ENCODE results near the gene GNG7.
"Not testable (repeated sequence)": the region's sequence is repeated elsewhere in the genome, so short reads cannot be mapped to it uniquely, and the experiment has no call there.

GNG7 gene

GRCh38 chr19:2711172-2711874 lies 8.8 kb upstream of the GNG7 start:
- no peak for DNase-seq

- no peak for DNase-seq
Observed at GRCh38 chr19:2706251-2706650, 3.8 kb upstream of the GNG7 start.

GRCh38 chr19:2703691-2704216 lies 1.3 kb upstream of the GNG7 start:
- DNase-seq: no peak

GRCh38 chr19:2703077-2703437 lies 563 bp upstream of the GNG7 start:
- DNase-seq: no peak

- DNase-seq: no peak
Observed at GRCh38 chr19:2701361-2702169, 929 bp downstream of the GNG7 start.

- no peak for DNase-seq
Observed at GRCh38 chr19:2700660-2701360, 1.7 kb downstream of the GNG7 start.

- no peak for DNase-seq
Observed at GRCh38 chr19:2699413-2700140, 2.9 kb downstream of the GNG7 start.

- DNase-seq: no peak
Observed at GRCh38 chr19:2694196-2694595, 8.3 kb downstream of the GNG7 start.

- no peak for DNase-seq
Observed at GRCh38 chr19:2693492-2694160, 8.9 kb downstream of the GNG7 start.

GRCh38 chr19:2691951-2692350 lies 10.5 kb downstream of the GNG7 start:
- no peak for DNase-seq

GRCh38 chr19:2690856-2691255 lies 11.6 kb downstream of the GNG7 start:
- DNase-seq: no peak

- DNase-seq: no peak
Observed at GRCh38 chr19:2686360-2686759, 16.1 kb downstream of the GNG7 start.

GRCh38 chr19:2685204-2685704 lies 17.2 kb downstream of the GNG7 start:
- DNase-seq: no peak

- DNase-seq: no peak
Observed at GRCh38 chr19:2683430-2684003, 19.0 kb downstream of the GNG7 start.

- DNase-seq: no peak
Observed at GRCh38 chr19:2680808-2681207, 21.7 kb downstream of the GNG7 start.

- no peak for DNase-seq
Observed at GRCh38 chr19:2679439-2679838, 23.1 kb downstream of the GNG7 start.

GRCh38 chr19:2678948-2679347 lies 23.5 kb downstream of the GNG7 start:
- DNase-seq: not testable (repeated sequence)

GRCh38 chr19:2678044-2678671 lies 24.3 kb downstream of the GNG7 start:
- DNase-seq: no peak

GRCh38 chr19:2676823-2677222 lies 25.7 kb downstream of the GNG7 start:
- no peak for DNase-seq

GRCh38 chr19:2675892-2676291 lies 26.6 kb downstream of the GNG7 start:
- DNase-seq: no peak

GRCh38 chr19:2670217-2670616 lies 32.3 kb downstream of the GNG7 start:
- DNase-seq: no peak
